ENCODE data around the gene VWA8. TPM values are rescaled to one million over a fixed set of nuclear protein-coding genes. Genes with fewer than 3 reads are reported as not detected.

The VWA8 gene
- total and polyA plus RNA-seq, 2 donors = 8.8 to 45.9 TPM

DNA sequence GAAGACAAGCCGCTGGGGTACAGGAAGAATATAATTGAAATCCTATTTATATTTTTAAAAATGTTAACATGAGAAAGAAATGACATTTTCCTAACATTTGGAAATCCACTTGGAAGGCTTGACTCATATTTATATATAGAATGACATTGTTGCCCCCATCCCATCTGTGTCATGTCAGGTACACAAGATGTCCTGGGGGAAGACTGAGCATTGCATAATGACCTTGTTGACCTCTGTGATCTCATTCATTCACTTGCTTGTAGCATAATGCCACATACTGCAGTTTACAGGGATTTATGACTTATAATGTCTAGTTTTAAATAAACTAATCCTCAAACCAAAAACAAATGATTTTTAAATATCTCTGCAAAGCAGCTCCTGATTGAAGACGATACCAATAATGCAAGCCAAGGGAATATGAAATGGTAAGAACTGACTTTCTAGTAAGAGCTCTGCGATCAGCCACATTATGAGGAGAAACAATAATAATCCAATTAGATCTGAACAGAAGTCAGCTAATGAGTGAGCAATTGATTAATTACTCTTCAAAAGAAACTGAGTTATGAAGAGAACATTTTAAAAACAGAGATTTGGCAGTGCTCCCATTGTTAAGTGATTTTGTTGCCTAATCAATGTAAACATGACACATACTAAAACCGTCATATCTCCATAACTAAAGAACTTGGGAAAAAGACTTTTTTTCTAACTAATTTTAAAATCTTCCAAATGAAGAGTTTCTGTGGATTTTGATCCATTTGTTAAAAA lies 21.2 kb upstream of the VWA8 start:
- no peak for DNase-seq (ENCODE audit: extremely low spot score)
- Histone ChIP-seq H3K4me1 (ENCODE audit: insufficient read depth) (no peaks in the 10 kb centered on the region), H3K36me3 (ENCODE audit: insufficient read depth) (no peaks in the 10 kb centered on the region), H3K27ac (ENCODE audit: low read depth) (no peak overlapping the region), H3K4me3 (ENCODE audit: low read depth, low read length) (no peak overlapping the region)
- 81% methylated on average over 4 of the region's 4 CpGs for WGBS

DNA sequence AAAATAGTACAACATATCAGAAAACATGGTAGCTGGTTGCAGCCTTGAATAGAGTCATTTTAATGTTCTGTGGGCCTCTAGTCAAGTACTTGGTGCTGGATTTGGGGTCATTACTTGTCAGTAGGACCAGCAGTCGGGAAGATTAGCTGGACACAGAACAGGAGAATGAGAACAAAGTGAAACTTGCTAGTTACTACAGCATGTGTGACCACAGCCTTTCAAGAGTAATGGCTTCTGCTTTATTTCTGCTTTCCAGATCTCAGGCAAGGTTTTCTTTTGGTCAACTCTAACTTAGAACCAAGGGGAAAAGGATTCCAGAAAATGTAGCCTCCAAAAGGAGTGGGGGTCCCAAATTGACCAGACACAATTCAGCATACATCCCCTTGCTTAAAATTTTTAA lies 17.1 kb upstream of the VWA8 start:
- Histone ChIP-seq H3K27ac (ENCODE audit: low read depth) (no peak overlapping the region), H3K4me3 (ENCODE audit: low read depth, low read length) (no peak overlapping the region), H3K4me1 (ENCODE audit: insufficient read depth) (no peaks in the 10 kb centered on the region), H3K36me3 (ENCODE audit: insufficient read depth) (no peaks in the 10 kb centered on the region)
- DNase-seq (ENCODE audit: extremely low spot score) = no peak
- 74% methylated on average over 1 of the region's 1 CpG for WGBS

DNA sequence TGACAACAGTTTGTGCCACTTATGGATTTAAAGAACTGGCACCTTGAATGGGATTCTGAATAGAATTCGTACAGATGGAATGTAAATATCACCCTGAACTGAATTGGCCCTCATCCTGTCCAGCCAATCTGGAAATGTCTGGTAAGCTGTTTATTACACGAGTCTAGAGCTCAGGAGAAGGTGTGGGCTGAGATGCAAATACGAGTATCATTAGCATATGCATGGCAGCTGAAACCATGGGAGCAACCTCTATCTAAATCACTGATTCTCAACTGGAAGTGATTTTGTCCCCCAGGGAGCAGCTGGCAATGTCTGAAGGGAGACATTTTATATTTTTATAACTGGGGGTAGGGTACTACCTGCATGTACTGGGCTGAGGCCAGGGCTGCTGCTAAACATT lies 15.6 kb upstream of the VWA8 start:
- H3K27ac ChIP-seq (ENCODE audit: low read depth) = no peak overlapping the region
- DNase-seq (ENCODE audit: extremely low spot score) = no peak
- no peaks in the 10 kb centered on the region for H3K4me1 ChIP-seq (ENCODE audit: insufficient read depth)
- H3K36me3 ChIP-seq (ENCODE audit: insufficient read depth) = no peaks in the 10 kb centered on the region
- WGBS = 46% methylated on average over 3 of the region's 3 CpGs
- H3K4me3 ChIP-seq (ENCODE audit: low read depth, low read length) = no peak overlapping the region

DNA sequence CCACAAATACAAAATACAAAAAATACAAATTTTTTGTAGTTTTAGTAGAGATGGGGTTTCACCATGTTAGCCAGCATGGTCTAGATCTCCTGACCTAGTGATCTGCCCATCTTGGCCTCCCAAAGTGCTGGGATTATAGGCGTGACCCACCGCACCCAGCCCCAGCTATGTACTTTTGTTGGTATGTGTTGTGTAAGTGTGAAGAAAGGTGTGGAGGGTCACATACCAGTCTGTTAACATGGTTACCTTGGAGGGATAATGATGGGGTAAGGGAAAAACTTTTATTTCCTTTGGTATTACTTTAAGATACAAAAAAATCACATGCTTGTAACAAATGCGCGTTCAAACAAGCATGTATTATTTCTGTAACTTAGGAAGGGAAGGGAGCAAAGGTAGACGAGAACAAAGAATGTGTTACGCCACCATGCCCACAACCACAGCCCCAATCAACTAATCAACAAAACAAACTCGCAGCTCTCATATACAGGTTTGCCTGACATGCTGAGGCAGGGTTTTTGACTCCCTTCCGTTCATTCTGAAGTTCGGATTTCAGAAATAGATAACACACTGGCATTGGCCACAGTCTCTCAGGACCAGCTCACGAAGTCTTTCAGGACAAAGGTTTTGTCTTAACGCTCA lies 13.5 kb upstream of the VWA8 start:
- Histone ChIP-seq H3K4me3 (ENCODE audit: low read depth, low read length) (no peak overlapping the region), H3K4me1 (ENCODE audit: insufficient read depth) (no peaks in the 10 kb centered on the region), H3K27ac (ENCODE audit: low read depth) (peak overlapping the region; percentile 78), H3K36me3 (ENCODE audit: insufficient read depth) (no peaks in the 10 kb centered on the region)
- DNase-seq (ENCODE audit: extremely low spot score) = peak; percentile 68
- WGBS = 83% methylated on average over 11 of the region's 11 CpGs

DNA sequence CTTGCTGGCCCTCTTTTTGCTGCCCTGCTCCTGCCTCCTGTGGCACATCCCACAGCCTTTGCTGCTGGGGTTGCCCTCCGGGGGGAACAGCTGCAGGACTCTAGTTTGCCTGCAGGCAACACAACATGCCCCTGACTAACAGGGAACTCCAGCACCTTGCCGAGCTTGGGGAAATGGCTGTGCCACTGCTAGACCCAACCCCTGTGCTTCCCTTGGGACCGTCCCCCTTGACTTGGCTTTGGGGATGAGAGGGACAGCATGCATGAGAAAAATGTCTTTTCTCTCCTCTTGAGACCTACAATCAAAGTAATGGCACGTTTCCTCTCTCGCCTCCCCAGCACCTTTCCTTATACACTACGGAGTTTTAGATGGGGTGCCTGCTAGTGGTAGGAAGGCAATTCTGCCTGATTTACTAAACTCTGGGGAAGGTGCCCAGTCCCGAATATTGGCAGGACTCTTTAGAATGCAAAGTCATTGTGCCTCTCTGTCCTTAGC lies 12.4 kb upstream of the VWA8 start:
- Histone ChIP-seq H3K36me3 (ENCODE audit: insufficient read depth) (no peaks in the 10 kb centered on the region), H3K4me1 (ENCODE audit: insufficient read depth) (no peaks in the 10 kb centered on the region), H3K4me3 (ENCODE audit: low read depth, low read length) (no peak overlapping the region), H3K27ac (ENCODE audit: low read depth) (no peak overlapping the region)
- no peak for DNase-seq (ENCODE audit: extremely low spot score)
- 53% methylated on average over 7 of the region's 7 CpGs for WGBS

DNA sequence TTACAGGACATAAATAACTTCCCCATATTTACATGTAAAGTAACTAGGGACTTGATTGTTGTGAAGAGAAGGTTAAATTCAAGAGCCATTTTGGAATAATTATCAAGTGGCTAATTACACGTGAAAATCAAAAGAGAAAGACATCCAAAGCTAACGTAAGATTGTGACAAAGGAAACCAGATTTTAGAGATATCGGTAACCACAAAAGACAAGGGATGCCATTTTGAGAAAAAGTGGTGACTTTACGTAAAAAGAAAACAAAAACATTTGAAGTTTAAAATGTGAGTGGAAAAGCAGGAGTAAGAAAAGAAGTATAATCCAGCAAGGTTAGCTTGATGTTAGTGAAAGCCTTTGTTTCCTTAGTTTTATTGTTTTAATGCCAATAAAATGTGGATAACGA lies 10.9 kb upstream of the VWA8 start:
- H3K4me1 ChIP-seq (ENCODE audit: insufficient read depth) = no peaks in the 10 kb centered on the region
- no peak overlapping the region for H3K4me3 ChIP-seq (ENCODE audit: low read depth, low read length)
- no peak overlapping the region for H3K27ac ChIP-seq (ENCODE audit: low read depth)
- DNase-seq (ENCODE audit: extremely low spot score) = no peak
- 80% methylated on average over 5 of the region's 5 CpGs for WGBS
- no peaks in the 10 kb centered on the region for H3K36me3 ChIP-seq (ENCODE audit: insufficient read depth)

DNA sequence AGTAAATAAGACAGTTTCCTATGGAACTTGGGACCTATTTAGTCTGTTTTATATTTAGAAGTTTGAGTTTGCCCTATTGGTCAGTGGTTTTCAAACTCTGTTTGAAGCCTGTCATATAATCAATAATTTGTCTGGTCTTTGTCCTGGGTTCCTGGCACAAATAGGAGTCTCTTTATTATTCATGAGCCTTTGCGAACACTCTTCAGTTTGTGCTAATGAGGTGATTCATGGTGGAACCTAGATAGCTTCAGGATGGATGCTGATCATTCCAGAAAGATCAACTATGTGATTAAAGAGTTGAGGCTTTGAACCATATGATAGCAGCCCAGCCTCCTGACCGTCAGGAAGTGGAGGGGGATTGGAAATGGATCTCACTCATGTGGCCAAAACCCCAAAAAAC lies 10.0 kb upstream of the VWA8 start:
- Histone ChIP-seq H3K4me3 (ENCODE audit: low read depth, low read length) (no peak overlapping the region), H3K4me1 (ENCODE audit: insufficient read depth) (no peaks in the 10 kb centered on the region), H3K36me3 (ENCODE audit: insufficient read depth) (no peaks in the 10 kb centered on the region), H3K27ac (ENCODE audit: low read depth) (no peak overlapping the region)
- 91% methylated on average over 2 of the region's 2 CpGs for WGBS
- DNase-seq (ENCODE audit: extremely low spot score) = no peak

DNA sequence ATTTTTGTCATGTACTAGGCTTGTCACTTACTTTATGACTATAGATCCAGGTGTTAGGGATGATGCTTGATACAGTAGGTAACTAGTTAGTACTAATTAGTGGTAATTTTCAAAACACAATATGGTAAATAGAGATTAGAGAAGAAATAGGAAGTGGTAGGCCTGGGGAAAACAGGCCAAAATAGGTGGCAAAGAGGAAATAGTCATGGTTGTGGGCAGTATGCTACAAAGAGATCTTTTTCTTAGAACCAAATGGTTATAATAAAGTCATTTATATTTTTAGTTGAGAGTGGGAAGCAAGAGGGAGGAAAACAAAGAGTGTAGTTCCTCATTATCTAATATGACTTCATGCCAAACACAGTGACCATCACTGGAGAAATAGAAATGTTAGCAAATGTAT lies 9.1 kb upstream of the VWA8 start:
- Histone ChIP-seq H3K4me3 (ENCODE audit: low read depth, low read length) (no peak overlapping the region), H3K4me1 (ENCODE audit: insufficient read depth) (no peaks in the 10 kb centered on the region), H3K36me3 (ENCODE audit: insufficient read depth) (no peaks in the 10 kb centered on the region), H3K27ac (ENCODE audit: low read depth) (no peak overlapping the region)
- no peak for DNase-seq (ENCODE audit: extremely low spot score)

DNA sequence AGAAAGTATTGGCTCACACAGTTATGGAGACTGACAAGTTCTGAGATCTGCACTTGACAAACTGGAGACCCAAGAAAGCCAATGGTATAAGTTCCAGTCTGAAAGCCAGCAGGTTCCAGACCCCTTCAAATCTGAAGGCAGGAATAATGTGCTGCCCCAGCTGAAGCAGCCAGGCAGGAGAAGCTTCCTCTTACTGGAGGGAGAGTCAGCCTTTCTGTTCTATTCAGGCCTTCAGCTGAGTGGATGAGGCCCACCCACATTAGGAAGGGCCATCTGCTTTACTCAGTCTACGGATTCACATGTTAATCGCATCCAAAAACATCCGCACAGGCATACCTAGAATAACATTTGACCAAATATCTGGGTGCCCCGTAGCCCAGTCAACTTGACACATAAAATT lies 8.2 kb upstream of the VWA8 start:
- Histone ChIP-seq H3K4me3 (ENCODE audit: low read depth, low read length) (no peak overlapping the region), H3K4me1 (ENCODE audit: insufficient read depth) (no peaks in the 10 kb centered on the region), H3K36me3 (ENCODE audit: insufficient read depth) (no peaks in the 10 kb centered on the region), H3K27ac (ENCODE audit: low read depth) (no peak overlapping the region)
- DNase-seq (ENCODE audit: extremely low spot score) = no peak
- 86% methylated on average over 4 of the region's 4 CpGs for WGBS

DNA sequence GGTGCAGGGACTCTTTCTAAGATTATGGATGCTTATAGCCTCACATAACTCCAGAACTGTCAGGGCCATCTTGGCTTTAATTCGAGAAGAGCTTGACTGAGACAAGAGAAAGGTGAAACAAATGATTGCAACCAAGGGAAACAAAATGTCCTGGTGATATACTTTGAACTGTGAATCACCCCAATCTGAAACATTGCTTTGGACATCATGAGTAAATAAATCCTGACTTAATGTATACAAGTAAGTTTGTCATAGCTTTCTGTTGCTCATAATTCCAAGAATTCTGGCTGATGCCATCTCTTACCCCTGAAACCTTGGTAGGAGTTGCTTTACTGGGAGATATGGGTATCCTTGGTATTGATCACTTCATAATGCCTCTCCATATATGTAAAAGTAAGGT lies 5.8 kb upstream of the VWA8 start:
- Histone ChIP-seq H3K4me1 (ENCODE audit: insufficient read depth) (no peaks in the 10 kb centered on the region), H3K27ac (ENCODE audit: low read depth) (no peak overlapping the region), H3K4me3 (ENCODE audit: low read depth, low read length) (no peak overlapping the region), H3K36me3 (ENCODE audit: insufficient read depth) (no peaks in the 10 kb centered on the region)
- 82% methylated on average over 1 of the region's 1 CpG for WGBS
- DNase-seq (ENCODE audit: extremely low spot score) = no peak

DNA sequence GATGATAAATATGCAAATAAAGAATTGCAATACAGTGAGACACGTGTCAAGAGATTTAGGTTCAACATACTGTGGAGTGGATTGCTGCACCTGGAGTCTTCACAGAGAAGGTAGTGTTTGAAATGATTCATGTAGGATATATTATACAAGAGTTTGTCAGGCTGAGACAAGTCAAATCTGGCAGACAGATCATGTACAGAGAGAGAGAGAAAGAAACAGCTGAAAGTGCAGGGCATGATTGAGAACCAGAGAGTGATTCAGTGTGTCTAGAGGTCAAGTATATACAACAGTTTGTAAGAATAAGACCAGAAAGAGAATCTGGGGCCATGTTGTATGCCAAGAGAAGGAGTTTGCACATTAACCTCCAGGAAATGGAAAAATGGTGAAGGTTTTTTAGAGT lies 2.1 kb upstream of the VWA8 start:
- Histone ChIP-seq H3K27ac (ENCODE audit: low read depth) (peak overlapping the region; percentile 60), H3K36me3 (ENCODE audit: insufficient read depth) (no peaks in the 10 kb centered on the region), H3K4me1 (ENCODE audit: insufficient read depth) (no peaks in the 10 kb centered on the region), H3K4me3 (ENCODE audit: low read depth, low read length) (no peak overlapping the region)
- WGBS = 90% methylated on average over 1 of the region's 1 CpG
- DNase-seq (ENCODE audit: extremely low spot score) = no peak

DNA sequence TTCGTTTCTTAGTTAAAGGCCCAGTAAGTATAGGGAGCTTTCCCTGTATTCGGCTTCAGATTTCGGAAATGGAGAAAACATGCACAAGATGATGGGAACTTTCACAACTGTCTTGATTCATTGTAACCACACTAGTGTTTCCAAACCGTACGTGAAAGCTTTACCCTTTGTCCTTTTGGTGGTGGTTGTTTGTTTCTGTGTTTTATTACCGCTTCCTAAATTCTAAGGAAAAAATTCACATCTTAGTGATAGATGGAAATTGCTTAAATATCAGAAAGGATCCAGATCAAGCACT lies 504 bp upstream of the VWA8 start:
- H3K4me1 ChIP-seq (ENCODE audit: insufficient read depth) = no peaks in the 10 kb centered on the region
- peak overlapping the region; percentile 89 for H3K4me3 ChIP-seq (ENCODE audit: low read depth, low read length)
- DNase-seq (ENCODE audit: extremely low spot score) = no peak
- no peaks in the 10 kb centered on the region for H3K36me3 ChIP-seq (ENCODE audit: insufficient read depth)
- peak overlapping the region; percentile 75 for H3K27ac ChIP-seq (ENCODE audit: low read depth)
- 22% methylated on average over 6 of the region's 6 CpGs for WGBS

DNA sequence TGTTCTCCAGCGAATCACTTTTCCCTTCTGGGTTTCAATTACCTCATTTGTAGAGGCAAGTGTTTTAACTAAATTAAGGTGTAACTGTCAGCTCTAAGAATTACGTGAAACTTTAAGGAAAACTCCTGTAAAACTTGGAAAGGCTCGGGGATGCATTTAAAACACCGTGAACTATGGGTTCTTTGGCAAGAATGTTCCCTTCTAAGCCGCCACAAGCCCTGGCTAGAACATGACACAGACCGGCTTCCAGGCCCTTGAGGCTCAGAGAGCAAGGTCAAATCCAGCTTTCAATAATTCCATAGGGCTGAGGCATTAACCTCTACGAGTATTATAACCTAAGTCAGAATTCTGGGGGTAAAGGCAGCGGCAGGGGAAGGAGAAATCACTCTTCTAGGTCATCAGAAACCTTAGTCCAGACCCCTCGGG lies 685 bp downstream of the VWA8 start:
- Histone ChIP-seq H3K27ac (ENCODE audit: low read depth) (peak overlapping the region; percentile 29), H3K4me3 (ENCODE audit: low read depth, low read length) (peak overlapping the region; percentile 89), H3K4me1 (ENCODE audit: insufficient read depth) (no peaks in the 10 kb centered on the region), H3K36me3 (ENCODE audit: insufficient read depth) (no peaks in the 10 kb centered on the region)
- WGBS = 8% methylated on average over 9 of the region's 9 CpGs
- peak; percentile 18 for DNase-seq (ENCODE audit: extremely low spot score)

DNA sequence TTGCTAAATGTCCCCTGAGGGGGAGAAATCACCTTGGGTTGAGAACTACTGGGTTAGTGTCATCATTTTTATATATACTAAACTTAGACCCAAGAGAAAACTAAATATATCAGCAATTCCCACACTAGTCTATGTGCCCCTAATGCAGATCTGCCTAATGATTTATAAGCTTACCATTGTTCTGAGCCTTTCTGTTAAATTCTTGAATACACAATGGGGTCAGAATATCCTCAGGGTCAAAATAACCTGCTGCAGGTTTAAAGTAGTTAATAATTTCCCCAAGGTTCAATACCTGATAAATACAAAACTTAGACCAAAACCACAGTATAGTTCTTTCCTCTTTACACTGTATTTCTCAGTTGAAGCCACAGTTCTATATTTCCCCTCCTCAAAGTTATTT lies 4.6 kb downstream of the VWA8 start:
- H3K36me3 ChIP-seq (ENCODE audit: insufficient read depth) = no peaks in the 10 kb centered on the region

More for the DNA sequence above, 4.6 kb downstream of the VWA8 start:
- no peak overlapping the region for H3K4me3 ChIP-seq (ENCODE audit: low read depth, low read length)
- DNase-seq (ENCODE audit: extremely low spot score) = no peak
- H3K4me1 ChIP-seq (ENCODE audit: insufficient read depth) = no peaks in the 10 kb centered on the region
- H3K27ac ChIP-seq (ENCODE audit: low read depth) = no peak overlapping the region
